ENCODE measurements around the gene RNF220.

Gene RNF220

DNA sequence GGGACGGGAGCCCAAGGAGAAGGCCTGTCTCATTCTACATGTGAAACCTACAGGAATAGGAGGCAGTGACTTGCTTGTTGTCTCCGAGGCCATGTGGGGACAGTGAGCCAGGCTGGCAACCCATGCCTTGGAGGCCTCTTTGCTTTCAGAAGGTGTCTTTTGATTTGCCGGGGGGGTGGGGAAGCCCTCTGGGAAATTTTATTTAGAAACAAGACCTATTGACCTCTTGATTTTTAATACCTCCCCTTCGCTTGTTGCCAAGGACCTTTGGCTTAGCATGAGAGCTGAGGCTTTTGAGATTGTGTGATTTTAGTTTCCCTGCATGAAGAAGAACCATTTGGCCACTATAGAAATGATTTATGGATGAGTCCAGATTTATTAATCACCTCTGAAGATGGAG lies 273.6 kb downstream of the RNF220 start:
- no peak overlapping the region for H3K4me2 ChIP-seq (ENCODE audit: low read length)
- H3K27ac ChIP-seq (ENCODE audit: low read depth, low read length, poor library complexity, severe bottlenecking) = no peak overlapping the region
- H3K79me2 ChIP-seq (ENCODE audit: insufficient read depth, low read length) = no peaks in the 10 kb centered on the region
- H2AFZ ChIP-seq (ENCODE audit: low read length) = no peak overlapping the region
- H3K4me1 ChIP-seq (ENCODE audit: insufficient read depth, low read length, severe bottlenecking) = peaks cover 26% of the 10 kb centered on the region
- H3K27me3 ChIP-seq (ENCODE audit: insufficient read depth, low read length) = no peaks in the 10 kb centered on the region
- no peaks in the 10 kb centered on the region for H4K20me1 ChIP-seq (ENCODE audit: insufficient read depth, low read length)
- TF ChIP-seq, protein P1, sequence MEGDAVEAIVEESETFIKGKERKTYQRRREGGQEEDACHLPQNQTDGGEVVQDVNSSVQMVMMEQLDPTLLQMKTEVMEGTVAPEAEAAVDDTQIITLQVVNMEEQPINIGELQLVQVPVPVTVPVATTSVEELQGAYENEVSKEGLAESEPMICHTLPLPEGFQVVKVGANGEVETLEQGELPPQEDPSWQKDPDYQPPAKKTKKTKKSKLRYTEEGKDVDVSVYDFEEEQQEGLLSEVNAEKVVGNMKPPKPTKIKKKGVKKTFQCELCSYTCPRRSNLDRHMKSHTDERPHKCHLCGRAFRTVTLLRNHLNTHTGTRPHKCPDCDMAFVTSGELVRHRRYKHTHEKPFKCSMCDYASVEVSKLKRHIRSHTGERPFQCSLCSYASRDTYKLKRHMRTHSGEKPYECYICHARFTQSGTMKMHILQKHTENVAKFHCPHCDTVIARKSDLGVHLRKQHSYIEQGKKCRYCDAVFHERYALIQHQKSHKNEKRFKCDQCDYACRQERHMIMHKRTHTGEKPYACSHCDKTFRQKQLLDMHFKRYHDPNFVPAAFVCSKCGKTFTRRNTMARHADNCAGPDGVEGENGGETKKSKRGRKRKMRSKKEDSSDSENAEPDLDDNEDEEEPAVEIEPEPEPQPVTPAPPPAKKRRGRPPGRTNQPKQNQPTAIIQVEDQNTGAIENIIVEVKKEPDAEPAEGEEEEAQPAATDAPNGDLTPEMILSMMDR (IDR thresholded peaks at IDR 0.05; ENCODE audit: low read length) = no peak
- no peak for TF ChIP-seq EZH2 (IDR thresholded peaks at IDR 0.05; ENCODE audit: borderline replicate concordance, low read length)
- H3K4me3 ChIP-seq (ENCODE audit: low read depth, low read length, poor library complexity, severe bottlenecking) = no peak overlapping the region
- H3K9me3 ChIP-seq (ENCODE audit: low read length) = no peaks in the 10 kb centered on the region
- H3K9ac ChIP-seq (ENCODE audit: low read length) = no peak overlapping the region
- H3F3A ChIP-seq (ENCODE audit: insufficient read depth, low read length) = no peaks in the 10 kb centered on the region
- H3K9me2 ChIP-seq (ENCODE audit: low read depth, low read length) = no peaks in the 10 kb centered on the region
- H3K36me3 ChIP-seq (ENCODE audit: insufficient read depth, low read length) = no peaks in the 10 kb centered on the region

DNA sequence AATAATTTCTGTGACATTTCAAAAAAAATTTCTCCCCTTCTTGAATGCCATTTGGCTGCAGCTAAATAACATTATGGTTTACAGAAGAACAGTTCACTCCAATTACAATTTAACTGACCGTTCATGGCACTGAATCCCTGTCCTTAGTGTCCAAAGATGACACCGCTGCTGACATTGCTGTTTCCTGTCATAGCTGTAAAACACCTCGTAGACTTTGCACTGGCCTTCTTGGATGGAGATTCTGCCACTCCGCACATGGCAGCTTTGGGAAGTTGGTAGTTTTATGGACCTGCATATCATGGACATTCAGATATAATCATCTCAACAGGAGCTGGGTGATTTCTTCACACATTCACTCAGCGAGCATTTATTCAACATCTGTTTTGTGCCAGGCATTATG lies 274.4 kb downstream of the RNF220 start:
- H3K9me2 ChIP-seq (ENCODE audit: low read depth, low read length) = no peaks in the 10 kb centered on the region
- no peak overlapping the region for H3K4me2 ChIP-seq (ENCODE audit: low read length)
- H2AFZ ChIP-seq (ENCODE audit: low read length) = no peak overlapping the region
- H3K4me1 ChIP-seq (ENCODE audit: insufficient read depth, low read length, severe bottlenecking) = peaks cover 28% of the 10 kb centered on the region
- no peaks in the 10 kb centered on the region for H3K36me3 ChIP-seq (ENCODE audit: insufficient read depth, low read length)
- H3K27ac ChIP-seq (ENCODE audit: low read depth, low read length, poor library complexity, severe bottlenecking) = no peak overlapping the region
- no peaks in the 10 kb centered on the region for H4K20me1 ChIP-seq (ENCODE audit: insufficient read depth, low read length)
- H3F3A ChIP-seq (ENCODE audit: insufficient read depth, low read length) = no peaks in the 10 kb centered on the region
- H3K4me3 ChIP-seq (ENCODE audit: low read depth, low read length, poor library complexity, severe bottlenecking) = no peak overlapping the region
- no peaks in the 10 kb centered on the region for H3K79me2 ChIP-seq (ENCODE audit: insufficient read depth, low read length)
- H3K9me3 ChIP-seq (ENCODE audit: low read length) = no peaks in the 10 kb centered on the region
- no peak for TF ChIP-seq EZH2 (IDR thresholded peaks at IDR 0.05; ENCODE audit: borderline replicate concordance, low read length)
- TF ChIP-seq, protein P1 (IDR thresholded peaks at IDR 0.05; ENCODE audit: low read length) = no peak
- H3K27me3 ChIP-seq (ENCODE audit: insufficient read depth, low read length) = no peaks in the 10 kb centered on the region
- no peak overlapping the region for H3K9ac ChIP-seq (ENCODE audit: low read length)

DNA sequence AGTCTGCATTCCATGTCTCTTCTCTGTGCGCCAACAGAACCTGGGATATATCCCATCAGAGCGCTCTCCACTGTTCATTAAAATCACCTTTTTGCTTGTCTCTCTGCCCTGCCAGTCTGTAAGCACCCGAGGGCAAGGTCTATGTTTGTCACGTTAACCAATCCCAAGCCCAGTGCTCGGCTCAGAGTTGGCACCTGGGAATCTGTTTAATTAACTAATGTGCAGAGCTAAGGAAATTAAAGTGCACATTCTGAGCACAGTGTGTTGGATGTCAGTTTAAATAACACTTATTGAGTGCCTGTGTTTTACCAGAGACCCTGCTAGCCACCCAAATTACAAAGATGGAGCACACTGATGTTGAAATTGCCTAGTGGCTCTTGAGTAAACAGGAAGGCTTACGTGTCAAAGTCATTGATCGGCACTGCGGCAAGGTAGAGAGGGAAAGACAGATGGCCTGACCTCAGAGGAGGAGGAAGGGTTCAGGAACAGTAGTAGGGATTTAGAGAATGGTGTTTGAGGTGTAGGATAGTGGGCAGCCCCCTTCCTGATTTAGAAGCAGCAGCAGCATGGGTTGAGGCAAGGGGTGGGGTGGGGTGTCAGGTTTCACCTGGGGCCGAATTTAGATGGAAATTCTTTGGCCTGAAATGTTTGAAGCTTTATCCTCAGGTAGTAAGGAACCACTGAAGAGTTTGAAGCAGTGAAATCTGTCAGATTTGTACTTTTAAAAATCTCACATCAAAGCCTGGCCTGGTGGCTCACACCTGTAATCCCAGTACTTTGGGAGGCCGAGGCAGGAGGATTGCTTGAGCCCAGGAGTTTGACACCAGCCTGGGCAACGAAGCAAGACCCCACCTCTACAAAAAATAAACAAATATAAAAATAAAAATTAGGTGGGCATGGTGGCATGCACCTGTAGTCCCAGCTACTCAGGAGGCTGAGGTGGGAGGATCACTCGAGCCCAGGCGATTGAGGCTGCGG lies 277.1 kb downstream of the RNF220 start:
- no peak for TF ChIP-seq EZH2 (IDR thresholded peaks at IDR 0.05; ENCODE audit: borderline replicate concordance, low read length)
- TF ChIP-seq, protein P1 (IDR thresholded peaks at IDR 0.05; ENCODE audit: low read length) = no peak
- Histone ChIP-seq H3K4me2 (ENCODE audit: low read length) (no peak overlapping the region), H4K20me1 (ENCODE audit: insufficient read depth, low read length) (no peaks in the 10 kb centered on the region), H3K27ac (ENCODE audit: low read depth, low read length, poor library complexity, severe bottlenecking) (no peak overlapping the region), H3K4me1 (ENCODE audit: insufficient read depth, low read length, severe bottlenecking) (peaks cover 11% of the 10 kb centered on the region), H3K79me2 (ENCODE audit: insufficient read depth, low read length) (no peaks in the 10 kb centered on the region), H3K4me3 (ENCODE audit: low read depth, low read length, poor library complexity, severe bottlenecking) (no peak overlapping the region), H3K9ac (ENCODE audit: low read length) (no peak overlapping the region), H3K9me3 (ENCODE audit: low read length) (no peaks in the 10 kb centered on the region), H3K27me3 (ENCODE audit: insufficient read depth, low read length) (no peaks in the 10 kb centered on the region), H3F3A (ENCODE audit: insufficient read depth, low read length) (no peaks in the 10 kb centered on the region), H2AFZ (ENCODE audit: low read length) (no peak overlapping the region), H3K36me3 (ENCODE audit: insufficient read depth, low read length) (no peaks in the 10 kb centered on the region), H3K9me2 (ENCODE audit: low read depth, low read length) (no peaks in the 10 kb centered on the region)
